Chondrocyte (in vitro differentiated cells): ENCODE results near the gene CEACAM3. TPM values are rescaled to one million over a fixed set of nuclear protein-coding genes. Genes with fewer than 3 reads are reported as not detected.

Experiments used
- DNase-seq: peaks from one replicate; pipeline ENCODE4 v3.0.0; 2021; ENCODE audit warnings: mixed read lengths, low spot score
- H3K27ac Mint-ChIP-seq: one replicate; pipeline ENCODE4 v1.8.0; 2021; ENCODE audit warnings: mild to moderate bottlenecking, moderate library complexity, mixed read lengths; ENCODE audit not compliant: unreplicated experiment
- H3K27me3 Mint-ChIP-seq: 2 replicates; pipeline ENCODE4 v1.8.0; 2021; ENCODE audit warnings: low read depth, mixed read lengths
- H3K36me3 Mint-ChIP-seq: 2 replicates; pipeline ENCODE4 v1.8.0; 2021; ENCODE audit warnings: low read depth, mixed read lengths
- H3K4me1 Mint-ChIP-seq: 2 replicates; pipeline ENCODE4 v1.8.0; 2021; ENCODE audit warnings: low read depth, mild to moderate bottlenecking, mixed read lengths
- H3K4me3 Mint-ChIP-seq: one replicate; pipeline ENCODE4 v1.8.0; 2021; ENCODE audit warnings: mild to moderate bottlenecking, moderate library complexity, mixed read lengths; ENCODE audit not compliant: unreplicated experiment
- H3K9me3 Mint-ChIP-seq: 2 replicates; pipeline ENCODE4 v1.8.0; 2021; ENCODE audit warnings: low read depth, mixed read lengths
- CTCF ChIP-seq: fragments of 200-600 bp; sonication (generic); IDR thresholded peaks from 2 replicates; pipeline ENCODE4 v1.5.0; 2021; ENCODE audit warnings: antibody characterized with exemption, mild to moderate bottlenecking, moderate library complexity
- total RNA-seq: library from RNA; stranded (reverse); gene quantifications from 3 replicates; pipeline ENCODE4 v1.2.1, GENCODE V29; 2021

Gene CEACAM3
- total RNA-seq, 1 donor from 2014 or later = not detected

DNA sequence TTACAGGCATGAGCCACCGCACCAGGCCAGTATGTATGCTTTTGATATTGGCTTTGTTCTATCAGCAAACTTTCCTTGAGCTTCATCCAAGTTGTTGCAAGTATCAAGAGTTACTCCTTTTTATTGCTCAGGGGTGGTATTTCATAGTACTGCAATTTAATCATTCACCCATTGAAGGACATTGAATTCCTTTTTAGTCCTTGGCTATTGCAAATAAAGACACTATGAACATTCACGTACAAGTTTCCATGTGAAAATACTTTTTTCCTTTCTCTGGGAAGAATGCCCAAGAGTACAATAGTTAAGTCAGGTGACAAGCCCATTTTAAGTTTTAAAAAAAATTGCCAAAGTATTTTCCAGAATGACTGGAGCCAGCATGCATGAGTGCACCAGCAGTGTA, 20.4 kb downstream of the CEACAM3 start:
- Mint-ChIP-seq H3K4me1 (no peaks in the 10 kb centered on the region), H3K4me3 (no peak overlapping the region), H3K36me3 (no peaks in the 10 kb centered on the region), H3K9me3 (no peaks in the 10 kb centered on the region), H3K27me3 (peaks cover 25% of the 10 kb centered on the region), H3K27ac (no peak overlapping the region)
- no peak for TF ChIP-seq CTCF
- DNase-seq = no peak

GRCh38 chr19:41821003-41821735, 24.8 kb downstream of the CEACAM3 start:
- no peak overlapping the region for H3K4me3 Mint-ChIP-seq
- no peak overlapping the region for H3K27ac Mint-ChIP-seq
- H3K9me3 Mint-ChIP-seq = no peaks in the 10 kb centered on the region
- peak; percentile 70 for TF ChIP-seq CTCF
- no peaks in the 10 kb centered on the region for H3K4me1 Mint-ChIP-seq
- no peaks in the 10 kb centered on the region for H3K36me3 Mint-ChIP-seq
- DNase-seq = peak; percentile 44
- H3K27me3 Mint-ChIP-seq = peaks cover 23% of the 10 kb centered on the region

DNA sequence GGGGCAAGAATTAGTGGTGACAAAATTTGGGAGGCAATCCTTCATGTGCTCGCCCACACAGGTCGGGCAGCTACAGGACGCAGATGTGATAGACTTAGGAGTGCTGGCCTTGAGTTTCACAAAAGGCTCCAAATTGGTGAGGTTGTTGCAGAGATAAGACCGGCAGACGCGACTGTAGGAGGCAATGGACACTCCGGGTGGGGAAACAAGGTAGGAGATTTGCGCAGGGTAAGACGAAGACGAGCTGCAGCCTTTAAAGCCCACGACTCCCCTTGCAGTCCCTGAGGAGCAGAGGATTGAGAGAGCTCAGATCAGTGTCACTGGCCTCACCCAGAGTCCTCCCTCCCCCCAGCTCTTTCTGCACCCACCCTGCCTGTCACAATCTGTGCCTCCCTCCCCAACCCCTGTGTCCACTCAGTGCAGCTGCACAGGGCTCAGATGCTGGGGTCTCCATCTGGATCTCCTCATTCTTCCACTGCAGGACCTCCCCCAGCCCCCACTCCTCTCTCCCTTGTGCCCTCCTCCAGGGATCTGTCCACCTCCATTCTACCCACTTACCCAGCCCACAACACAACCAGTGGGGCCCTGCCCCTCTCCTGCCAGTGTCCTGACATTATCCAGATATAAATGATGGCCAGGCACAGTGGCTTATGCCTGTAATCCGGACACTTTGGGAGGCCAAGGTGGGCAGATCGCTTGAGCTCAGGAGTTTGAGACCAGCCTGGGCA, 41.8 kb downstream of the CEACAM3 start:
- Mint-ChIP-seq H3K4me3 (no peak overlapping the region), H3K4me1 (no peaks in the 10 kb centered on the region), H3K27ac (no peak overlapping the region), H3K36me3 (no peaks in the 10 kb centered on the region), H3K27me3 (peaks cover 50% of the 10 kb centered on the region), H3K9me3 (no peaks in the 10 kb centered on the region)
- TF ChIP-seq CTCF = no peak
- no peak for DNase-seq

- H3K36me3 Mint-ChIP-seq = no peaks in the 10 kb centered on the region
- DNase-seq = no peak
- H3K4me3 Mint-ChIP-seq = no peak overlapping the region
- no peak overlapping the region for H3K27ac Mint-ChIP-seq
- H3K4me1 Mint-ChIP-seq = no peaks in the 10 kb centered on the region
- no peak for TF ChIP-seq CTCF
- H3K27me3 Mint-ChIP-seq = peaks cover 59% of the 10 kb centered on the region
- peaks cover 1% of the 10 kb centered on the region for H3K9me3 Mint-ChIP-seq
These were observed 42.8 kb downstream of the CEACAM3 start for GRCh38 chr19:41839211-41839610.

- no peak for TF ChIP-seq CTCF
- Mint-ChIP-seq H3K27ac (no peak overlapping the region), H3K4me1 (no peaks in the 10 kb centered on the region), H3K9me3 (peaks cover 3% of the 10 kb centered on the region), H3K27me3 (peaks cover 35% of the 10 kb centered on the region), H3K4me3 (no peak overlapping the region), H3K36me3 (no peaks in the 10 kb centered on the region)
- no peak for DNase-seq
These were observed 47.0 kb downstream of the CEACAM3 start for GRCh38 chr19:41843371-41843770.
